Psoas muscle (tissue), 8 donors: ENCODE data around the gene USP15. TPM values are rescaled to one million over a fixed set of nuclear protein-coding genes. Genes with fewer than 3 reads are reported as not detected.

Experiments
- ATAC-seq, 4 donors: fragments of 200-7000 bp; cut with Tn5 transposase; one replicate each; pipeline ENCODE4 v1.9.1; 2020; ENCODE audit warnings: moderate library complexity in 3 of 4, mild to moderate bottlenecking in 2 of 4
- DNase-seq, 2 donors: peaks; one replicate each; pipeline ENCODE4 v3.0.0-alpha.2; 2020
- H3K27ac ChIP-seq: fragments of 200-600 bp; one replicate; pipeline ENCODE4 v1.8.0; 2022
- H3K27me3 ChIP-seq, 3 donors: fragments of 200-600 bp in 1 of 3; one replicate each; pipeline versions ENCODE4 v1.6.1 to v1.8.0; 2013 to 2022; ENCODE audit warnings: low read length in 2 of 3, mild to moderate bottlenecking in 2 of 3, moderate library complexity in 1 of 3; ENCODE audit not compliant: insufficient read depth in 3 of 3
- H3K36me3 ChIP-seq, 2 donors: fragments of 200-600 bp in 1 of 2; one replicate each; pipeline versions ENCODE4 v1.6.1 to v1.8.0; 2013 to 2022; ENCODE audit warnings: low read depth in 1 of 2, mild to moderate bottlenecking in 1 of 2, moderate library complexity in 1 of 2; ENCODE audit not compliant: insufficient read depth in 1 of 2
- H3K4me1 ChIP-seq: fragments of 200-600 bp; one replicate; pipeline ENCODE4 v1.8.0; 2022
- H3K4me3 ChIP-seq: fragments of 200-600 bp; one replicate; pipeline ENCODE4 v1.8.0; 2022; ENCODE audit warnings: mild to moderate bottlenecking
- H3K9me3 ChIP-seq: fragments of 200-600 bp; one replicate; pipeline ENCODE4 v1.8.0; 2022
- WGBS, 3 donors: extraction: QIAGEN DNeasy Blood & Tissue Kit; methylation state at CpG; one replicate each; pipeline versions ENCODE4 v1.1.6 to v1.1.7; 2013; 5-methylcytosine and 5-hydroxymethylcytosine counted together
- intact Hi-C, 2 donors: fragments of 100-400 bp; cut with DNase I; formaldehyde crosslinking; loops; one replicate each; pipeline versions ENCODE4 v1.11.0 to v1.14.2; 2022
- polyA plus RNA-seq, 3 donors: library from polyadenylated mRNA; stranded (reverse); fragments of 200-250 nt; gene quantifications; one replicate each; pipeline ENCODE4 v1.2.3, GENCODE V29; 2013
- total RNA-seq, 4 donors: library from RNA; stranded (reverse); fragmentation: NEBNext Ultra II Directional in 2 of 4; extraction: Animal tissue kit (Norgen Biotek cat#: 25700) in 2 of 4; gene quantifications; one replicate each; pipeline versions ENCODE4 v1.2.1 to v1.2.4, GENCODE V29; 2021 to 2023
- TF ChIP-seq, protein P1 (sequence below): fragments of 200-600 bp; IDR thresholded peaks from one replicate; pipeline ENCODE4 v1.8.0; 2022; ENCODE audit warnings: antibody characterized with exemption
- donor health status: healthy with polysubstance abuse.
- donor health status: DM: no; HTN: no; CAD: no; lungs with moderate emphysema.
- donor health status: Bipolar disorder and iron deficiency.
- donor health status: healthy.
- donor health status: DM: yes; HTN: yes; CAD: no.
- donor health status: DM: no; HTN: no; CAD: no.
- donor health status: DM: no; HTN: no; CAD: no.
- donor health status: DM: yes; HTN: yes; CAD: no.

The USP15 gene
- total and polyA plus RNA-seq, 7 donors = 27.6 to 65.6 (median 48.7) TPM

- intact Hi-C loops = loop anchor here (10.0 kb wide), 2 partner anchors 49 to 109 kb away; no protein-coding TSS in a partner anchor
- no peak overlapping the region for H3K27ac ChIP-seq
- H3K27me3 ChIP-seq = no peaks in the 10 kb centered on the region
- H3K4me3 ChIP-seq = no peak overlapping the region
- DNase-seq = no peak
- no peaks in the 10 kb centered on the region for H3K9me3 ChIP-seq
- 74 to 83% (median 74%) methylated on average over 4 of the region's 4 CpGs for WGBS, 3 donors
- TF ChIP-seq, protein P1, sequence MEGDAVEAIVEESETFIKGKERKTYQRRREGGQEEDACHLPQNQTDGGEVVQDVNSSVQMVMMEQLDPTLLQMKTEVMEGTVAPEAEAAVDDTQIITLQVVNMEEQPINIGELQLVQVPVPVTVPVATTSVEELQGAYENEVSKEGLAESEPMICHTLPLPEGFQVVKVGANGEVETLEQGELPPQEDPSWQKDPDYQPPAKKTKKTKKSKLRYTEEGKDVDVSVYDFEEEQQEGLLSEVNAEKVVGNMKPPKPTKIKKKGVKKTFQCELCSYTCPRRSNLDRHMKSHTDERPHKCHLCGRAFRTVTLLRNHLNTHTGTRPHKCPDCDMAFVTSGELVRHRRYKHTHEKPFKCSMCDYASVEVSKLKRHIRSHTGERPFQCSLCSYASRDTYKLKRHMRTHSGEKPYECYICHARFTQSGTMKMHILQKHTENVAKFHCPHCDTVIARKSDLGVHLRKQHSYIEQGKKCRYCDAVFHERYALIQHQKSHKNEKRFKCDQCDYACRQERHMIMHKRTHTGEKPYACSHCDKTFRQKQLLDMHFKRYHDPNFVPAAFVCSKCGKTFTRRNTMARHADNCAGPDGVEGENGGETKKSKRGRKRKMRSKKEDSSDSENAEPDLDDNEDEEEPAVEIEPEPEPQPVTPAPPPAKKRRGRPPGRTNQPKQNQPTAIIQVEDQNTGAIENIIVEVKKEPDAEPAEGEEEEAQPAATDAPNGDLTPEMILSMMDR = no peak
- H3K4me1 ChIP-seq = peaks cover 90% of the 10 kb centered on the region
- ATAC-seq = no peak
- no peaks in the 10 kb centered on the region for H3K36me3 ChIP-seq
Observed at GRCh38 chr12:62265511-62265910, 5.3 kb downstream of the USP15 start.

GRCh38 chr12:62267026-62267425 lies 6.8 kb downstream of the USP15 start:
- no peak for DNase-seq
- Histone ChIP-seq H3K9me3 (no peaks in the 10 kb centered on the region), H3K27ac (no peak overlapping the region), H3K4me3 (no peak overlapping the region), H3K36me3 (no peaks in the 10 kb centered on the region), H3K27me3 (no peaks in the 10 kb centered on the region), H3K4me1 (peaks cover 96% of the 10 kb centered on the region)
- intact Hi-C loops = loop anchor here (10.0 kb wide), 2 partner anchors 48 to 108 kb away; no protein-coding TSS in a partner anchor
- TF ChIP-seq, protein P1 = no peak
- ATAC-seq = no peak
- WGBS, 3 donors = 82 to 90% (median 85%) methylated on average over 2 of the region's 2 CpGs

DNA sequence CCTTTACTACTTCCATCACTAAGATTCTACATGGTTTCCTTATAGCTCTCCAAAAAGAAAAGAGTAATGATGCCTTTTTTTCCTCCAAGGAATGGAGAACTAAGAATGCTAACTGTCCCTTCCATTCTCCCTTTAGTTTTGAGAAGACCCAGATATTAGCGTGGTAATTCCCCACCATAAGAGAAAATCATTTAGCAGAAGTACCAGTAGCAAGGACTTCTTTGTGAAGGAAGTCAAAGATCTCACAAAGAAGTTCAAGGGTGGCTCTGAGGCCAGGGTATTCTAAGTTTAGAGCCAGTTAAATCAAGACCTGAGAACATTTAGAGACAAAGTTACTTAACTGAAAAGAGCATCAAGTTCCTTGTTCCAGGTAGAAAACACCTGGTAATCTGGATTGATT lies 7.3 kb downstream of the USP15 start:
- Histone ChIP-seq H3K36me3 (no peaks in the 10 kb centered on the region), H3K4me3 (no peak overlapping the region), H3K27ac (no peak overlapping the region), H3K27me3 (no peaks in the 10 kb centered on the region), H3K9me3 (no peaks in the 10 kb centered on the region), H3K4me1 (peaks cover 96% of the 10 kb centered on the region)
- WGBS, 3 donors = 61 to 71% (median 65%) methylated on average over 1 of the region's 1 CpG
- peak in 1 of 4 donors; percentile 30 for ATAC-seq
- TF ChIP-seq, protein P1 = no peak
- no peak for DNase-seq
- intact Hi-C loops = loop anchor here (10.0 kb wide), 2 partner anchors 47 to 107 kb away; no protein-coding TSS in a partner anchor

GRCh38 chr12:62268956-62269355 lies 8.8 kb downstream of the USP15 start:
- ATAC-seq (peak in 3 of 4 donors; percentile 57 to 78 (median 65)), DNase-seq (no peak)
- no peaks in the 10 kb centered on the region for H3K9me3 ChIP-seq
- TF ChIP-seq, protein P1 = no peak
- WGBS, 3 donors = 78 to 84% (median 80%) methylated on average over 3 of the region's 3 CpGs
- H3K4me3 ChIP-seq = no peak overlapping the region
- no peak overlapping the region for H3K27ac ChIP-seq
- H3K36me3 ChIP-seq = no peaks in the 10 kb centered on the region
- H3K4me1 ChIP-seq = peaks cover 94% of the 10 kb centered on the region
- intact Hi-C loops = loop anchor here (10.0 kb wide), 2 partner anchors 46 to 106 kb away; no protein-coding TSS in a partner anchor
- no peaks in the 10 kb centered on the region for H3K27me3 ChIP-seq
